Heart left ventricle (tissue), 16 donors: ENCODE measurements around the gene UBN2. TPM values are rescaled to one million over a fixed set of nuclear protein-coding genes. Genes with fewer than 3 reads are reported as not detected.
A peak's percentile ranks its signal among the peaks of the same experiment; 100 is the strongest.

ENCODE experiments used
- ATAC-seq, 4 donors: fragments of 200-7000 bp; cut with Tn5 transposase; one replicate each; pipeline ENCODE4 v1.9.1; 2020 to 2022; ENCODE audit warnings: moderate library complexity in 4 of 4, mild to moderate bottlenecking in 3 of 4, moderate number of reproducible peaks in 1 of 4
- DNase-seq, 5 donors: peaks; one replicate each; pipeline ENCODE4 v3.0.0-alpha.2; 2020
- H3K27ac ChIP-seq, 12 donors: fragments of 200-600 bp; sonication (generic) in 4 of 12; one replicate each; pipeline versions ENCODE4 v1.5.0 to v1.8.0; 2016 to 2022; ENCODE audit warnings: mild to moderate bottlenecking in 2 of 12
- H3K27me3 ChIP-seq, 9 donors: fragments of 200-600 bp; sonication (generic) in 2 of 9; one replicate each; pipeline versions ENCODE4 v1.5.1 to v1.8.0; 2016 to 2022; ENCODE audit warnings: mild to moderate bottlenecking in 3 of 9
- H3K36me3 ChIP-seq, 9 donors: fragments of 200-600 bp; sonication (generic) in 2 of 9; one replicate each; pipeline versions ENCODE4 v1.5.0 to v1.8.0; 2018 to 2022; ENCODE audit warnings: mild to moderate bottlenecking in 2 of 9
- H3K4me1 ChIP-seq, 12 donors: fragments of 200-600 bp; sonication (generic) in 4 of 12; one replicate each; pipeline versions ENCODE4 v1.5.0 to v1.8.0; 2016 to 2022; ENCODE audit warnings: mild to moderate bottlenecking in 3 of 12
- H3K4me3 ChIP-seq, 12 donors: fragments of 200-600 bp; sonication (generic) in 4 of 12; one replicate each; pipeline versions ENCODE4 v1.5.0 to v1.8.0; 2017 to 2022; ENCODE audit warnings: mild to moderate bottlenecking in 9 of 12, moderate library complexity in 4 of 12
- H3K9me3 ChIP-seq, 12 donors: fragments of 200-600 bp; sonication (generic) in 4 of 12; one replicate each; pipeline versions ENCODE4 v1.5.0 to v1.8.0; 2016 to 2022; ENCODE audit warnings: mild to moderate bottlenecking in 1 of 12
- CTCF ChIP-seq, 12 donors: fragments of 200-600 bp; sonication (generic) in 4 of 12; IDR thresholded peaks; one replicate each; pipeline versions ENCODE4 v1.5.0 to v1.8.0; 2018 to 2022; ENCODE audit warnings: antibody characterized with exemption in 12 of 12, mild to moderate bottlenecking in 5 of 12
- POLR2A ChIP-seq, 2 donors: fragments of 450-650 bp; IDR thresholded peaks; one replicate each; pipeline ENCODE4 v1.6.1; 2017; ENCODE audit warnings: antibody characterized with exemption in 2 of 2, mild to moderate bottlenecking in 2 of 2, moderate library complexity in 2 of 2
- WGBS, 4 donors: extraction: QIAGEN DNeasy Blood & Tissue Kit in 2 of 4; methylation state at CpG; one replicate each; pipeline versions ENCODE4 v1.1.5 to v1.1.7; 2013 to 2018; 5-methylcytosine and 5-hydroxymethylcytosine counted together
- intact Hi-C, 10 donors: fragments of 100-400 bp; cut with DNase I; formaldehyde crosslinking; loops; one replicate each; pipeline versions ENCODE4 v1.11.1 to v1.14.2; 2022
- polyA plus RNA-seq, 2 donors: library from polyadenylated mRNA; stranded (reverse); fragments of 200-250 nt; gene quantifications; one replicate each; pipeline ENCODE4 v1.2.3, GENCODE V29; 2013
- total RNA-seq, 9 donors: library from RNA; depleted of rRNA in 2 of 9; stranded (reverse); fragments of >200 nt in 2 of 9; fragmentation: NEBNext Ultra II Directional in 3 of 9; extraction: Animal tissue kit (Norgen Biotek cat#: 25700) in 3 of 9; gene quantifications; one replicate each; pipeline versions ENCODE4 v1.1.0 to v1.2.4, GENCODE V29; 2016 to 2023
- donor health status: ischemic (EF 13 %, LVEDD 7.1; RV severe dilation, severe dysfunction).
- donor health status: healthy with polysubstance abuse.
- donor health status: DM: no; HTN: yes; CAD: no.
- donor health status: DM: no; HTN: no; CAD: no.
- donor health status: ischemic (EF 25% LVEDD 6.9; RV normal size, moderate dysfunction).
- donor health status: ischemic (EF 25% LVEDD 5.7; RV mildly dilated, moderate dysfunction).
- donor health status: healthy.
- donor health status: DM: yes; HTN: yes; CAD: no.
- donor health status: ischemic (EF 35%, LVEDD 5.7; RV mildly dilated, moderate dysfunction).
- donor health status: nonischemic (EF 11% LVEDD 7.7; RV severe dilation, severe dysfunction).
- donor health status: DM: yes; HTN: yes; CAD: no.
- donor health status: PGD.
- donor health status: ischemic (EF 29% LVEDD 5.4; RV normal size, mild dysfunction).
- donor health status: nonischemic (EF 23%, LVEDD 6.1; RV moderate dilation, normal function).

Gene UBN2
- total and polyA plus RNA-seq, 11 donors: 3.3 to 26.9 (median 16.2) TPM

- H3K4me1 ChIP-seq: peaks cover 0 to 25% (median 10%) of the 10 kb centered on the region in 12 donors
- DNase-seq (peak; percentile 94 to 97 (median 96)), ATAC-seq (peak; percentile 82 to 89 (median 86))
- 0% methylated on average over 17 to 54 of the region's 54 CpGs for WGBS, 4 donors
- intact Hi-C loops: loop anchor here in 6 of 10 donors (1.0 to 2.0 kb wide), 3 partner anchors 18 to 110 kb away; partner anchors contain the start of genes LUC7L2 (in 6 of the 6) and UBN2 (in 1 of the 6)
- no peaks in the 10 kb centered on the region for H3K27me3 ChIP-seq
- H3K27ac ChIP-seq: peak within 1 kb of the TSS; percentile 96 to 100 (median 99)
- H3K36me3 ChIP-seq: peaks cover 0 to 13% (median 9%) of the 10 kb centered on the region in 9 donors
- peak within 1 kb of the TSS; percentile 63 to 88 (median 84) for H3K4me3 ChIP-seq
- TF ChIP-seq POLR2A (IDR thresholded peaks at IDR 0.05) (no peak), CTCF (IDR thresholded peaks at IDR 0.05) (peak in 10 of 12 donors; percentile 15 to 66 (median 46))
- H3K9me3 ChIP-seq: peaks cover 0 to 9% (median 0%) of the 10 kb centered on the region in 12 donors
These were observed 110.2 kb downstream of the UBN2 start, which contains the start of gene FMC1 for GRCh38 chr7:139341058-139341775. Gene FMC1 (plus strand): TSS chr7:139341337. CDS start chr7:139341385, 48 bp downstream.

- H3K36me3 ChIP-seq: peaks cover 0 to 19% (median 15%) of the 10 kb centered on the region in 9 donors
- intact Hi-C loops: loop anchor here in 7 of 10 donors (1.0 to 2.0 kb wide), 4 partner anchors 15 to 111 kb away; partner anchors contain the start of genes LUC7L2 (in 6 of the 7) and UBN2 (in 1 of the 7)
- ATAC-seq: no peak
- H3K9me3 ChIP-seq: peaks cover 0 to 9% (median 0%) of the 10 kb centered on the region in 12 donors
- TF ChIP-seq POLR2A (IDR thresholded peaks at IDR 0.05) (peak; percentile 12 to 46), CTCF (IDR thresholded peaks at IDR 0.05) (no peak)
- peaks cover 0 to 25% (median 10%) of the 10 kb centered on the region in 12 donors for H3K4me1 ChIP-seq
- 0% methylated on average over 9 of the region's 9 CpGs for WGBS, 4 donors
- no peaks in the 10 kb centered on the region for H3K27me3 ChIP-seq
- H3K4me3 ChIP-seq: peak overlapping the region; percentile 63 to 88 (median 84)
- peak overlapping the region; percentile 96 to 100 (median 99) for H3K27ac ChIP-seq
- no peak for DNase-seq
These were observed 110.8 kb downstream of the UBN2 start for GRCh38 chr7:139341776-139342226.

- intact Hi-C loops: no loop called here
- Histone ChIP-seq H3K4me1 (peaks cover 0 to 25% (median 10%) of the 10 kb centered on the region in 12 donors), H3K9me3 (peaks cover 0 to under 1% (median 0%) of the 10 kb centered on the region in 12 donors), H3K27me3 (no peaks in the 10 kb centered on the region), H3K36me3 (peaks cover 0 to 47% (median 36%) of the 10 kb centered on the region in 9 donors), H3K4me3 (no peak overlapping the region), H3K27ac (no peak overlapping the region)
- DNase-seq: no peak
- WGBS, 4 donors: 91 to 94% (median 92%) methylated on average over 1 of the region's 1 CpG
- ATAC-seq: no peak
- no peak for TF ChIP-seq CTCF (IDR thresholded peaks at IDR 0.05)
- no peak for TF ChIP-seq POLR2A (IDR thresholded peaks at IDR 0.05)
These were observed 114.0 kb downstream of the UBN2 start for GRCh38 chr7:139345042-139345441.

GRCh38 chr7:139351027-139351426, 120.0 kb downstream of the UBN2 start:
- 71 to 85% (median 82%) methylated on average over 2 of the region's 2 CpGs for WGBS, 4 donors
- Histone ChIP-seq H3K4me1 (no peaks in the 10 kb centered on the region), H3K27me3 (no peaks in the 10 kb centered on the region), H3K27ac (no peak overlapping the region), H3K36me3 (peaks cover 0 to 53% (median 29%) of the 10 kb centered on the region in 9 donors), H3K4me3 (no peak overlapping the region), H3K9me3 (no peaks in the 10 kb centered on the region)
- TF ChIP-seq CTCF (IDR thresholded peaks at IDR 0.05) (no peak), POLR2A (IDR thresholded peaks at IDR 0.05) (no peak)
- DNase-seq (no peak), ATAC-seq (no peak)
- intact Hi-C loops: no loop called here
